Gastroesophageal sphincter (tissue), 4 donors: ENCODE measurements around the gene TRIM15. TPM values are rescaled to one million over a fixed set of nuclear protein-coding genes. Genes with fewer than 3 reads are reported as not detected.

Experiments
- ATAC-seq: fragments of 150-250 bp; one replicate; pipeline ENCODE4 v1.9.1; 2016; ENCODE audit warnings: mild to moderate bottlenecking, moderate library complexity
- H3K27ac ChIP-seq, 4 donors: fragments of 200-600 bp; sonication (generic) in 3 of 4; 1 replicate in 3 of 4; 2 replicates in 1 of 4; pipeline ENCODE4 v1.5.1; 2016 to 2019
- H3K27me3 ChIP-seq: fragments of 200-600 bp; sonication (generic); one replicate; pipeline ENCODE4 v1.5.1; 2019
- H3K36me3 ChIP-seq, 2 donors: fragments of 200-600 bp; sonication (generic); one replicate each; pipeline ENCODE4 v1.5.1; 2019; ENCODE audit warnings: control low read depth in 1 of 2
- H3K4me1 ChIP-seq, 3 donors: fragments of 200-600 bp; sonication (generic); 1 replicate in 2 of 3; 2 replicates in 1 of 3; pipeline ENCODE4 v1.5.1; 2016 to 2019; ENCODE audit warnings: control low read depth in 2 of 3
- H3K4me3 ChIP-seq, 2 donors: fragments of 200-600 bp; sonication (generic); one replicate each; pipeline ENCODE4 v1.5.1; 2019; ENCODE audit warnings: mild to moderate bottlenecking in 1 of 2, moderate library complexity in 1 of 2
- H3K9me3 ChIP-seq, 3 donors: fragments of 200-600 bp; sonication (generic); one replicate each; pipeline ENCODE4 v1.5.1; 2017 to 2019; ENCODE audit warnings: control low read depth in 2 of 3
- CTCF ChIP-seq, 4 experiments: fragments of 200-600 bp in 2 of 4; fragments of 450-650 bp in 2 of 4; sonication (generic) in 1 of 4; IDR thresholded peaks; one replicate each; pipeline ENCODE4 v1.5.1; 2017 to 2019; ENCODE audit warnings: antibody characterized with exemption in 4 of 4, mild to moderate bottlenecking in 2 of 4, moderate library complexity in 2 of 4
- EP300 ChIP-seq: sonication (generic); formaldehyde crosslinking; IDR thresholded peaks from one replicate; pipeline ENCODE4 v1.6.1; 2017; ENCODE audit warnings: antibody characterized with exemption, mild to moderate bottlenecking
- POLR2A ChIP-seq, 2 donors: fragments of 450-650 bp; IDR thresholded peaks; one replicate each; pipeline ENCODE4 v1.6.1; 2017; ENCODE audit warnings: antibody characterized with exemption in 2 of 2, mild to moderate bottlenecking in 2 of 2, moderate library complexity in 1 of 2
- POLR2AphosphoS5 ChIP-seq: sonication (generic); formaldehyde crosslinking; IDR thresholded peaks from one replicate; pipeline ENCODE4 v1.6.1; 2017; ENCODE audit warnings: antibody characterized with exemption
- WGBS, 2 donors: methylation state at CpG; one replicate each; pipeline ENCODE4 v1.1.5; 2018; ENCODE audit warnings: low coverage in 1 of 2; 5-methylcytosine and 5-hydroxymethylcytosine counted together
- total RNA-seq, 4 donors: library from RNA; depleted of rRNA; stranded (reverse); fragments of >200 nt; gene quantifications; one replicate each; pipeline ENCODE4 v1.1.0, GENCODE V29; 2016

Gene TRIM15
- total RNA-seq, 4 donors from 2014 or later, result not detected

GRCh38 chr6:30202366-30202765 is 39.0 kb downstream of the TRIM15 start:
- peaks cover 2 to 28% (median 15%) of the 10 kb centered on the region in 3 donors for H3K4me1 ChIP-seq
- ATAC-seq, result no peak
- peaks cover 0 to 35% of the 10 kb centered on the region in 2 donors for H3K36me3 ChIP-seq
- no peaks in the 10 kb centered on the region for H3K27me3 ChIP-seq
- no peaks in the 10 kb centered on the region for H3K9me3 ChIP-seq
- WGBS, 2 donors, result 80 to 89% methylated on average over 3 to 4 of the region's 4 CpGs
- no peak overlapping the region for H3K27ac ChIP-seq
- H3K4me3 ChIP-seq, result no peak overlapping the region
- TF ChIP-seq EP300 (no peak), POLR2A (IDR thresholded peaks at IDR 0.05) (no peak), POLR2AphosphoS5 (no peak), CTCF (IDR thresholded peaks at IDR 0.05) (no peak)

GRCh38 chr6:30204116-30204515 is 40.8 kb downstream of the TRIM15 start:
- no peaks in the 10 kb centered on the region for H3K9me3 ChIP-seq
- H3K4me1 ChIP-seq, result peaks cover 7 to 45% (median 23%) of the 10 kb centered on the region in 3 donors
- TF ChIP-seq EP300 (no peak), CTCF (IDR thresholded peaks at IDR 0.05) (no peak), POLR2A (IDR thresholded peaks at IDR 0.05) (no peak), POLR2AphosphoS5 (no peak)
- no peak for ATAC-seq
- H3K27me3 ChIP-seq, result no peaks in the 10 kb centered on the region
- H3K27ac ChIP-seq, result no peak overlapping the region
- 100% methylated on average over 1 of the region's 1 CpG; no CpG with 5 or more reads in 1 of the 2 donors for WGBS, 2 donors
- no peak overlapping the region for H3K4me3 ChIP-seq
- peaks cover 0 to 18% of the 10 kb centered on the region in 2 donors for H3K36me3 ChIP-seq

GRCh38 chr6:30206152-30206551 is 42.8 kb downstream of the TRIM15 start:
- TF ChIP-seq EP300, result no peak
- TF ChIP-seq CTCF (IDR thresholded peaks at IDR 0.05), result no peak
- TF ChIP-seq POLR2AphosphoS5, result no peak
- TF ChIP-seq POLR2A (IDR thresholded peaks at IDR 0.05), result no peak
- Histone ChIP-seq H3K4me3 (no peak overlapping the region), H3K9me3 (no peaks in the 10 kb centered on the region), H3K27me3 (no peaks in the 10 kb centered on the region), H3K4me1 (peaks cover 7 to 65% (median 23%) of the 10 kb centered on the region in 3 donors), H3K27ac (peak overlapping the region in 3 of 4 donors; percentile 75 to 83 (median 80)), H3K36me3 (no peaks in the 10 kb centered on the region)
- no peak for ATAC-seq
- WGBS, 2 donors, result no CpG with 5 or more reads among the region's 7 CpGs

- peak; percentile 77 for TF ChIP-seq POLR2AphosphoS5
- TF ChIP-seq POLR2A (IDR thresholded peaks at IDR 0.05), result no peak
- TF ChIP-seq EP300, result no peak
- TF ChIP-seq CTCF (IDR thresholded peaks at IDR 0.05), result no peak
- Histone ChIP-seq H3K27ac (peak overlapping the region; percentile 75 to 83 (median 81)), H3K36me3 (no peaks in the 10 kb centered on the region), H3K27me3 (no peaks in the 10 kb centered on the region), H3K4me3 (no peak overlapping the region), H3K4me1 (peaks cover 10 to 69% (median 30%) of the 10 kb centered on the region in 3 donors), H3K9me3 (no peaks in the 10 kb centered on the region)
- WGBS, 2 donors, result 25 to 48% methylated on average over 7 of the region's 11 CpGs
- peak; percentile 84 for ATAC-seq
These were observed 43.7 kb downstream of the TRIM15 start for GRCh38 chr6:30206799-30207618.
